Measurements from ENCODE around the gene CFL1.

The CFL1 gene

GRCh38 chr11:65885808-65886536 is 28.0 kb upstream of the CFL1 start:
- peaks cover 52% of the 10 kb centered on the region for H3K36me3 ChIP-seq
- no peak for TF ChIP-seq CTCF (IDR thresholded peaks at IDR 0.05; ENCODE audit: low read depth, low read length)
- no peak for DNase-seq
- no peaks in the 10 kb centered on the region for H3K27me3 ChIP-seq (ENCODE audit: insufficient read depth, low read depth, severe bottlenecking)
- H3K4me3 ChIP-seq (ENCODE audit: low read depth, low read length): no peak overlapping the region
- no peaks in the 10 kb centered on the region for H3K9me3 ChIP-seq (ENCODE audit: severe bottlenecking)
- no peak overlapping the region for H3K27ac ChIP-seq

GRCh38 chr11:65885231-65885630 is 27.3 kb upstream of the CFL1 start:
- H3K27me3 ChIP-seq (ENCODE audit: insufficient read depth, low read depth, severe bottlenecking): no peaks in the 10 kb centered on the region
- H3K4me3 ChIP-seq (ENCODE audit: low read depth, low read length): no peak overlapping the region
- DNase-seq: no peak
- H3K36me3 ChIP-seq: peaks cover 52% of the 10 kb centered on the region
- no peaks in the 10 kb centered on the region for H3K9me3 ChIP-seq (ENCODE audit: severe bottlenecking)
- H3K27ac ChIP-seq: no peak overlapping the region
- no peak for TF ChIP-seq CTCF (IDR thresholded peaks at IDR 0.05; ENCODE audit: low read depth, low read length)

GRCh38 chr11:65884716-65885092 is 26.7 kb upstream of the CFL1 start:
- no peaks in the 10 kb centered on the region for H3K27me3 ChIP-seq (ENCODE audit: insufficient read depth, low read depth, severe bottlenecking)
- H3K9me3 ChIP-seq (ENCODE audit: severe bottlenecking): no peaks in the 10 kb centered on the region
- no peak overlapping the region for H3K4me3 ChIP-seq (ENCODE audit: low read depth, low read length)
- TF ChIP-seq CTCF (IDR thresholded peaks at IDR 0.05; ENCODE audit: low read depth, low read length): peak; percentile 99
- peak; percentile 80 for DNase-seq
- H3K27ac ChIP-seq: no peak overlapping the region
- peaks cover 52% of the 10 kb centered on the region for H3K36me3 ChIP-seq

- H3K27ac ChIP-seq: no peak overlapping the region
- H3K4me3 ChIP-seq (ENCODE audit: low read depth, low read length): no peak overlapping the region
- TF ChIP-seq CTCF (IDR thresholded peaks at IDR 0.05; ENCODE audit: low read depth, low read length): no peak
- H3K9me3 ChIP-seq (ENCODE audit: severe bottlenecking): no peaks in the 10 kb centered on the region
- no peaks in the 10 kb centered on the region for H3K27me3 ChIP-seq (ENCODE audit: insufficient read depth, low read depth, severe bottlenecking)
- peaks cover 52% of the 10 kb centered on the region for H3K36me3 ChIP-seq
- DNase-seq: no peak
Measured at GRCh38 chr11:65883786-65884715, 26.1 kb upstream of the CFL1 start.

- no peaks in the 10 kb centered on the region for H3K9me3 ChIP-seq (ENCODE audit: severe bottlenecking)
- no peak for TF ChIP-seq CTCF (IDR thresholded peaks at IDR 0.05; ENCODE audit: low read depth, low read length)
- H3K27me3 ChIP-seq (ENCODE audit: insufficient read depth, low read depth, severe bottlenecking): no peaks in the 10 kb centered on the region
- peaks cover 52% of the 10 kb centered on the region for H3K36me3 ChIP-seq
- H3K27ac ChIP-seq: no peak overlapping the region
- no peak for DNase-seq
- no peak overlapping the region for H3K4me3 ChIP-seq (ENCODE audit: low read depth, low read length)
Measured at GRCh38 chr11:65883058-65883761, 25.2 kb upstream of the CFL1 start.
